ENCODE results near the gene BICRAL. TPM values are rescaled to one million over a fixed set of nuclear protein-coding genes. Genes with fewer than 3 reads are reported as not detected.

The BICRAL gene, protein sequence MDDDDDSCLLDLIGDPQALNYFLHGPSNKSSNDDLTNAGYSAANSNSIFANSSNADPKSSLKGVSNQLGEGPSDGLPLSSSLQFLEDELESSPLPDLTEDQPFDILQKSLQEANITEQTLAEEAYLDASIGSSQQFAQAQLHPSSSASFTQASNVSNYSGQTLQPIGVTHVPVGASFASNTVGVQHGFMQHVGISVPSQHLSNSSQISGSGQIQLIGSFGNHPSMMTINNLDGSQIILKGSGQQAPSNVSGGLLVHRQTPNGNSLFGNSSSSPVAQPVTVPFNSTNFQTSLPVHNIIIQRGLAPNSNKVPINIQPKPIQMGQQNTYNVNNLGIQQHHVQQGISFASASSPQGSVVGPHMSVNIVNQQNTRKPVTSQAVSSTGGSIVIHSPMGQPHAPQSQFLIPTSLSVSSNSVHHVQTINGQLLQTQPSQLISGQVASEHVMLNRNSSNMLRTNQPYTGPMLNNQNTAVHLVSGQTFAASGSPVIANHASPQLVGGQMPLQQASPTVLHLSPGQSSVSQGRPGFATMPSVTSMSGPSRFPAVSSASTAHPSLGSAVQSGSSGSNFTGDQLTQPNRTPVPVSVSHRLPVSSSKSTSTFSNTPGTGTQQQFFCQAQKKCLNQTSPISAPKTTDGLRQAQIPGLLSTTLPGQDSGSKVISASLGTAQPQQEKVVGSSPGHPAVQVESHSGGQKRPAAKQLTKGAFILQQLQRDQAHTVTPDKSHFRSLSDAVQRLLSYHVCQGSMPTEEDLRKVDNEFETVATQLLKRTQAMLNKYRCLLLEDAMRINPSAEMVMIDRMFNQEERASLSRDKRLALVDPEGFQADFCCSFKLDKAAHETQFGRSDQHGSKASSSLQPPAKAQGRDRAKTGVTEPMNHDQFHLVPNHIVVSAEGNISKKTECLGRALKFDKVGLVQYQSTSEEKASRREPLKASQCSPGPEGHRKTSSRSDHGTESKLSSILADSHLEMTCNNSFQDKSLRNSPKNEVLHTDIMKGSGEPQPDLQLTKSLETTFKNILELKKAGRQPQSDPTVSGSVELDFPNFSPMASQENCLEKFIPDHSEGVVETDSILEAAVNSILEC
- 13.4 TPM for total RNA-seq

DNA sequence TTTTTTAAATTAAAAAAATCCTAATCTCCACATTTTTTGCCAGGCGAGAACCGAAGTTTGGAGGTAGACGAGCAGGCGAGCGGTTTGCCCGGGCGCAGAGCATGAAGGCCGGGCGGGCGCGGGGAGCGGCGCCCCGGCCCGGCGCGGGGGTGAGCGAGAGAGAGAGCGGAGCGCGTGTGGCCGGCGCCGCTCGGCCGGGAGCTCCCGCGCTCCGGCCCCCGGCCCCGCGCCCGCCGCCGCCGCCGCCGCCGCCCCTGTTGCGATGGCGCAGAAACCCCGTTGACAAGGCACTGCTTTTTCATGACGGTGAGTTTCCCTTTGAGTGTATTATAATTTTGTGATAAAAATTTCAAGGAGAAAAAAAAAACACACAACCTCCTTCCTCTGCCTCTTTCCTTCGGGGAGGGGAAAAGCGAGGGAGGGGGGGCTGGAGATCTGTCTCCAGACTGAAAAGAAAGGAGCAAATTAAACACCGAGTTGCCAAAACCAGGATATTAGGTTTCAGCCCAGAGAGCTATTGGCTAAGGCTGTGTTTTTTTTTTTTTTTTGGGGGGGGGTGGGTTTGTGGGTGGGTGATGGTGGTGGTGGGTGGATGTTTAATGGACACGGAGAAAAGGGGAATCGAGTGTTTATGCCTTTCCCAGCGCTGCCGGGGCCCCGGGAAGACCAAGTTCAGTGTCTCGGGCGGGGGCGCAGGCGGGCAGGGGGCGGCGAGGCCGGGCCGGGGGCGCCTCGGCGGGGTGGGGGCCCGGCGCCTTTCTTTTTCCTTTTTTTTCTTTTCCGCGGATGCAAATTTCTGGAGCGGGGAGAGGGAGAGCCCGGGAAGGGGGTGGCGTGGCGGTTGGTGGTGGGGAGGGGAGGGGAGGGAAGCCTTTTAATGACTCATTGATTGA lies at the start of gene BICRAL:
BICRAL (plus strand) TSS at position 257 of the 893 bp plus-strand sequence. CDS start 39,971 bp downstream, outside the sequence.

DNA sequence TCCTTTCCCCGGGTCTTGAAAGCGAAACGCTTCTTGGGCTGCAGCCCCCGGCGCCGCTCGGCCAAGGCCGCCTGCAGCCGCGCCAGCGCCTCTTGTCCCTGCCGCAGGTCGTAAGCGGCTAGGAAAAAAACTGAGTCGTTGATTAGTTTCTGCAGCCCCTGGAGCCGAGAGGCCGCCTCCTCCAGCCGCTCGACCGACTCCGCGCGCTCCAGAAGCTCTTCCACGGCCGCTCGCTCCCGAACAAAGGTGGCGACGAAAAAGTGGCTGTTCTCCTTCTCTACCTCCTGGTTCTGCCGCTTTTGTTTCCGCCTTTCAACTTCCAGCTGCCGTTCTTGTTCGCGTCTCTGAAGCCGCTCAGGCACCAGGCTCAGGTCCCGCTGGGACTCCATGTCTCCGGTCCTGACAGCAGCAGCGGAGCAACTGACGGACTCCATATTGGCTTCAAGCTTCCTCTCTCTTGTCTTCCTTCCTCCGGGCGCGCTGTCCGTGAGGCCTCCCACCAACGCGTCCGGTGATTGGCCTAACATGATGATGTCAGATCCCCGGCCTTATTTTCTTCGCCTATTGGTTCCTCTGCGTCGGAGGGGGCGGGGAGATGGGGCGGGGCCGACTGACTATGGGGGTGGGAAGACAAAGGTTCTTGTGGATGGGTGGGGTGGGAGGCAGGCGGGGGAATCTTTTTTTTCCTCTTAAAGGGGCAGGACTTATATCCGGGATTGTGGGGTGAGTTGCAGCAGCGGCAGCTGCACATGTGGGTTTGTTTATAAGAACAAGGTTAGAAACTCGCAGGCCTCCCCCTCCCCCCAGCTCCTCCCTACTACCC lies 36.0 kb upstream of the BICRAL start, which contains the start of gene TBCC:
TBCC (minus strand) TSS at position 464 of the 823 bp plus-strand sequence; CDS start at position 434, 30 bp downstream.

DNA sequence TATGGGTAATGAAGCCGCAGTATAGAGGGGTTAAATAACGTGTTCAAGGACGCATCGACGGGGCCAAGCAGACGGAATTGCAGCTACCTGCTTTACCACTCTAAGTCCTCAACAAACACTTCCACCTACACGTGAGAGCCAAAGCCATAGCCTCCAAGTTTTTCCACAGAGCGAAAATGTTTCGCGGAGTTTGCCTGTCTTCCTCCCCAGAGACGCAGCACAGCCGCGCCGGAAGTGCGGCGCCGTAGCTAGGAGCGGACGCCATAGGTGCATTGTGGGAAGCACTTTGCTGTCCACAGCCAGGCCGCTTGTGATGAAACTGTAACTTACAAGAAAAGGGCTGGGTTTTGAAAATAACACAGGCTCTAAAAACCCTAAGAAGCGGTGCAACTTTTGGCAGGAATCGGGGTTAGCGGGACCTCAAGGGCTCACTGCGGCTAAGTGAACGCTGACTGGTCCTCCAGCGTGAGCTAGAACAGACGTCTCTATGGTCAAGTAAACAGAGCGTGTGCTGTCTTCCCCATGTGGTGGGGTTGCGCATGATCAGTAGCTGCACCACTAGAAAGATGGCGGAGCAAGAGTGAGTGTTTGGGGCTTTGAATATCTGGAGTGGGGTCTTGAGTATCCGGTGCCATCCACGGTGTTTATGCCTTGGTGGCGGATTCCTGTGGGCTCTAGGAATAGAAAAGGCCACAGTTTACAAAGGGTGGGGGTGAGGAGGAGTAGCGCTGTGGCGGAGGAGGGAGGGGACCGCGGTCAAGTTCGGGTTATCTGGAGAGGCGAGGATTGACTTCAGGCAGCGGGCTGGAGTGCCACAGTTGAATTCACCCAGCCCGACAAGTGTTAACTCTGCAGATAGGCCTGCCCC lies 97.8 kb downstream of the BICRAL start, which contains the start of gene RPL7L1:
RPL7L1 (plus strand) TSS at position 245 of the 868 bp plus-strand sequence; CDS start at position 540, 295 bp downstream.

DNA sequence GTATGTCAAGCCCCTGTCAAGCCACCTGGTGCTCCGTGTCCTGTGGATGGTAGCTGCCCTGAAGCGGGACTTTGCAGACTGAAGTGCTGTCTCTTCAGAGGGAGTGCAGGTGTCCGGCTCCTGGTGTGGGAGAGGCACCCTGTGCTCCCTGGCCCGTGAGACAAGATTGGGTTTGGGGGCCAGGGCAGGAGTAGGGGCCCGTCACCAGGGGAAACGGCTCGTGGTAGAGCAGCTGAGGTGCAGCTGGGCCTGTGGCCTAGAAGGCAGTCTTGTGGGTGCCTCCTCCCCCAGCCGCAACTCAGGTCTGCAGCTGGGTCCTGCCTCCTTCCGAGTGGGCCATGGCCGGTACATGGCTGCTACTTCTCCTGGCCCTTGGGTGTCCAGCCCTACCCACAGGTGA lies 133.9 kb downstream of the BICRAL start, which contains the start of gene PTCRA:
PTCRA (plus strand) TSS at position 322 of the 400 bp plus-strand sequence; CDS start at position 339, 17 bp downstream.

Other genes with a start within 250 kb of the BICRAL start
- 32.1 TPM for gene UBR2, start 218.0 kb upstream of the BICRAL start, total RNA-seq
- gene PRPH2, start 59.5 kb upstream of the BICRAL start, total RNA-seq = 3.9 TPM
- gene TBCC, start 35.9 kb upstream of the BICRAL start, total RNA-seq = 34.6 TPM
- gene RPL7L1, start 97.6 kb downstream of the BICRAL start, total RNA-seq = 89.2 TPM
- 0.82 TPM for gene PTCRA, start 134.0 kb downstream of the BICRAL start, total RNA-seq
- 41.0 TPM for gene CNPY3, start 147.4 kb downstream of the BICRAL start, total RNA-seq
- gene GNMT, start 178.7 kb downstream of the BICRAL start, total RNA-seq = 0.76 TPM
- 30.1 TPM for gene PEX6, start 197.1 kb downstream of the BICRAL start, total RNA-seq
- 37.3 TPM for gene PPP2R5D, start 202.5 kb downstream of the BICRAL start, total RNA-seq
- 51.4 TPM for gene MEA1, start 231.9 kb downstream of the BICRAL start, total RNA-seq
- gene KLHDC3, start 232.2 kb downstream of the BICRAL start, total RNA-seq = 119 TPM
- gene RRP36, start 239.6 kb downstream of the BICRAL start, total RNA-seq = 34.7 TPM